IPS-18c (cell line): ENCODE results near the gene UST.

Source experiments
- H3K4me3 ChIP-seq: 2 replicates; pipeline ENCODE4 v1.7.0; 2013; ENCODE audit warnings: low read depth, mild to moderate bottlenecking, low read length, moderate library complexity; ENCODE audit not compliant: insufficient read depth
- H3K9me3 ChIP-seq: one replicate; pipeline ENCODE4 v1.6.1; 2013; ENCODE audit warnings: mild to moderate bottlenecking, low read length, moderate library complexity; ENCODE audit not compliant: control insufficient read depth, insufficient read depth

Gene UST

DNA sequence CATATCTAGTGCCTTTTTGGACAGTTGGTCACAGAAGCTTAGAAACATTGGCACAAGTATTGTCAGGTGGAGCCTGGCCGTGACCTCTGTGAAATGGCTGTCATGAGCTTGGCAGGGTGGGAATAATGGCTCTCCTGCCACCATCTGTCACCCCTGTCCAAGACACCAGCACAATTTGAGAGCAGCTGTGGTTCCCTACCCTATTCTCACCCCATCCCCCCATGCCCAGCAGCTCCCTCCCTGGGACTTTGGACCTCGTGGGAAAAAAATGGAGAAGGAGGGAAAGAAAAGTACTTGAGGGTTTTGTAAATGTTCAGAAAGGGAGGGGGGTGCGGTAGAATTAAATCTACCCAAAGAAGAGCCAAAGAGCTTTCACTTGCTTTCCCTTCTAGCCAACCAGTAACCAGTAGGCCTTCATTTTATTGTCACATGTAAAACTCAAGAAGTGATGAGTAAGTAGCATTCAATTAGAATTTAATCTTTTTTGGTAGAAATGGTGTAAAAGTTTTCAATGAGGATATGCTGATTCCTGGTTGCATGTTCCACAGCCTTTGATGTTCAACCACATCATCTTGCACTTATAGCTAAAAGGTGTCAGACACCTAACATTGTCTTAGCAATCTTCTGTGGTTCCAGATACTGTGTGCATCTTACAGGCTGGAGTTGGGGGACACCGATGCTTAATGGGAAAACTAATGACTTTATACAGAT, 307.2 kb downstream of the UST start:
- no peak overlapping the region for H3K4me3 ChIP-seq
- H3K9me3 ChIP-seq, result no peaks in the 10 kb centered on the region

DNA sequence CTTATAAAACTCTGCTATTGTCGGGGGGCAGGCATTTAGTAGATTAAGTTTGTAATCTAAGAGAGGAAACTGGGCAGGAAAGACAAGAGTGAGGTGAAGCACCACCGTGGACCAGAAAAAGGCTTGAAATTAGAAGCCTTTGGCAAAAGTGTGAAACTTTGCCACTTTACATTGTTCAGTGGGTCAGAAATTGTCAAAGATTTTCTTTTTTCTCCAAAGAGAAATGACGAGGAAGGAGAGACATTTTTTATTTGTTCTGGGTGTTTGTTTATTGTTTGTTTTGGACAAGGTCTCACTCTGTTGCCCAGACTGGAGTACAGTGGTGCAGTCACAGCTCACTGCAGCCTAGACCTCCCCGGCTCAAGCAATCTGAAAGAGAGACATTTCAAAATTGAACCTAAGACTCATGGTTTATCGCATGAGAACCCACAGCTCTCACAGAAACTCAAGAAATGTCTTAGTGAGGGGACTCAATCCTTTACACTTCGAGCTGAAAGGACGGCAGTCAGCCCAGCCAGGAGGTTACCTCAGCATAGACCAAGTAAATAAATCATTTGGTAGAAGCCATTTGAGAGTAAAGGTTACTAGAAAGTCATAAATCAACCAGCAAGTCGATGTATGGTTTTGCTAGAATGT, 307.8 kb downstream of the UST start:
- Histone ChIP-seq H3K9me3 (no peaks in the 10 kb centered on the region), H3K4me3 (no peak overlapping the region)

DNA sequence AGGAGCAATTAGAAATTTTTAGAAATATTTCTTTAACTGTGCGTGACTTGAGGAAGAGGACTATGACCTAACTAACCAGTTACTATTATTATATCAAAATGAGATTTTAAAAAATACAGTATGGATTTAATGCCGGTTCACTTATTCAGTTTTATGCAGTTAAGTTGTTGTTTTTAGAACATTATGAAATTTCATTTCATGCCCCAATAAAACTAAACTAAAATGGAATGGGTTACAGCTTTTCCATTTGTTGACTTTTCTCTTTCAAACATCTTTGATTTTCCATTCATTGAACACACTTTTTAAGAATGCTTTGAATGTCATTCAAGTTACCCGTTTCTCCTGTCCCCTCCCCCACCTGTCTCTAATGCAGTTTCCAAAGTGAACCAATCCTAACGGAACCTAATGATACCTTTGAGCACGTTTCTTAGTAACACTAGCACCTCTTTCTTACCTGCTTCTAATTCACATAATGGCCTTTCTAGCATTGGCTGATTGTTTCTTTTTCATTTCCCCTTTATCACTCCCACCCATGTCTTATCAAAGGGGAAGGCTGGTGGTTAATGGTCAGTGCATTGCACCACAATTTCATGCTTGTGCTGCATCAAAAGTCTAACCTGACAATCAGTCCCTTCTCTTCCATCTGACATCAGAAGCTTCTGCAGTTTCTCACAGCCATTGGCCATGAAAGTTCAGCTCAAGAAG, 308.5 kb downstream of the UST start:
- H3K4me3 ChIP-seq, result no peak overlapping the region
- no peaks in the 10 kb centered on the region for H3K9me3 ChIP-seq

DNA sequence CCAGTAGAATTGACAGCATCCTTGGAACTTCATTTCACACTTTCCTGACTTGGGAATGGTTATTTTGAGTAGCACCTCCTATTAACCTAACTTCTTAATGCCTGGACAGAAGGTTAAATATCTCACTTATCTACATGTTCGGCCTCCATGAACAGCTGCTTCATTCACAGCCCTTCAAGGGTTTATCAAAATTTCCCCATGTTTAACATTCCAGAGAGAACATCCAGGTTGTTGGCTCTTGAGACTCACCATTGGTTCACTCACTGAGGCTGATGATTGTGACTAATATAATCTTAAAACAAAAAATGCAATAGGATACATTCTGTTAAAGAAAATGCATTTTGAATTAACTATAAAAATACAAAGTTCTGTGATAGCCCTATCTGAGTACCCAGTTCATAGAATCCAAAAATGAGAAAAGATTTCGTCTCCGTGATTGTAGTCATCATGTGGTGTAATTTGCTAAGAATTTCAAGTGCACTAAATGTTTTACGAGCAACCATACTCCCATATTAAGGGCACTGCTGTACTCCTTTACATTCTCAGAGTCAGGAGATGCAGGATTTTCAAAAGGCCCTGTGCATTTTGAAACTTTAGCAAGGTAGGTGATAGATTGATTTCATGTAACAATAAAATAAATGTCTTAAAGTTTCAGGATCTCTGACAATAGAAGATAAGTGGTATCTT, 310.1 kb downstream of the UST start:
- Histone ChIP-seq H3K9me3 (no peaks in the 10 kb centered on the region), H3K4me3 (no peak overlapping the region)

DNA sequence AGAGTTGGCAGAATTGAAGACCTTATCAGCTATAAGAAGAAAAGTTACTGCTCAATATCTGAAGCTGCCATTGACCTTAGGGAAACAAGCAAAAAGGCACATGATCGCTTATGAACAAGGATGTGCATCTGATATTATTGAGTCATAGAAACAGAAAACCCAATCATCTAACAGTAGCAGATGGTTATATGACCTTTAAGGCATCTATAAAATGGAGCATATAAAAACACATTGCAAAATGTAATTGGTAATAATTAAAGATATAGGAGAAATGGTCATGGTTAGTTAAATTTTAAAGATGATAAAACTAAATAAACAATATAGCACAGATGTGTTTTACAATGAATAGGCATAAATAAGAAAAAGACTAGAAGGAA, 310.6 kb downstream of the UST start:
- no peaks in the 10 kb centered on the region for H3K9me3 ChIP-seq
- no peak overlapping the region for H3K4me3 ChIP-seq

DNA sequence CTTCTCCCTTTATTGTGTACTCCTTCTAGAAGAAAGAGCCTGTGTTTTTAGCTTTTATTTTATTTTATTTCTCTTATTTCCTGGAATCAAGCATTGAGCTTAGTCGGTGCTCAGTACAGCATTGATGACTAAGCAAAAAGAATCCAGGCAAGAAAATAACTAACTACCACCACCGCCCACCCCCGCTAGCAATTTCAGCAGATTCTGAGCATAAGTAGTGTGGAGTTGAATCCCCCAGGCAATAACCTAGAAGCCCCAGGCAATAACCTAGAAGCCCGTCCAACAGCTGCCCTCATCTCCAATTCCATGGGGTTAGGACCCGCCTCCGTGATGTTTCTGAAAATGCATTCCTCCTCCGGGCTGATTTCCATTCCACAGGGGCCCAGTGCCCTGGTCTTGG, 312.7 kb downstream of the UST start:
- no peak overlapping the region for H3K4me3 ChIP-seq
- H3K9me3 ChIP-seq, result no peaks in the 10 kb centered on the region

DNA sequence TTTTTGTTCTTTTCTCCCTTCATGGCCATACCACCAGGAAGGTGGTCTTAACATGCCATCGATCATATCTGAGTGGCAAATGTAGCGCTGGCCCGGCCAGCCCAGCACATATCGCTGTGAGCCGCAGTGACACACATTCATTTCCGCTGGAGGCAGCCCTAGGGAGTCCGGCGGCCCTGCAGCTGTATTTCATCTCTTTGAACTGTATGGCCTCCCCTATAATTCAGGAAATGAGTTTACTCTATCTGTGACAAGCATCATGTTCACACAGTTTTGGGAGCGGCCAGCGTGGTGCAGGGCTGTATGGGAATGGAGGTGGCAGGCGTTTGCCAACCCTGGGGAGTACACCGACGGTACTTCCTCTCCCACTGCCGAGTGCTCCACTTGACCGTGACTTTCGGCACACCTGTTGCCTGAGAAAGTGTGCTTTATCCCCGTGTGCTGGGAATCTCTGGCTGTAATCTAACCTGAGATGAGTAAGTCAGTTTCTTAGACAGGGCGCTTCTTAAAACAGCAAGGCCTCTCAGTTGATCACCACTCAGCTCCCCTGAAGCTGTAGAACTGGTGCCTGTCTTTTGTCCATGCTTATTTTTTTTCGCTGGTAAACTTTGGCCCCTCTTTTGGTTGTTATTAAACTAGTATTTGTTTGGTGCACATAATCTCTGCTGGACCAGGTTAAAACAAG, 313.6 kb downstream of the UST start:
- H3K9me3 ChIP-seq, result no peaks in the 10 kb centered on the region
- no peak overlapping the region for H3K4me3 ChIP-seq

DNA sequence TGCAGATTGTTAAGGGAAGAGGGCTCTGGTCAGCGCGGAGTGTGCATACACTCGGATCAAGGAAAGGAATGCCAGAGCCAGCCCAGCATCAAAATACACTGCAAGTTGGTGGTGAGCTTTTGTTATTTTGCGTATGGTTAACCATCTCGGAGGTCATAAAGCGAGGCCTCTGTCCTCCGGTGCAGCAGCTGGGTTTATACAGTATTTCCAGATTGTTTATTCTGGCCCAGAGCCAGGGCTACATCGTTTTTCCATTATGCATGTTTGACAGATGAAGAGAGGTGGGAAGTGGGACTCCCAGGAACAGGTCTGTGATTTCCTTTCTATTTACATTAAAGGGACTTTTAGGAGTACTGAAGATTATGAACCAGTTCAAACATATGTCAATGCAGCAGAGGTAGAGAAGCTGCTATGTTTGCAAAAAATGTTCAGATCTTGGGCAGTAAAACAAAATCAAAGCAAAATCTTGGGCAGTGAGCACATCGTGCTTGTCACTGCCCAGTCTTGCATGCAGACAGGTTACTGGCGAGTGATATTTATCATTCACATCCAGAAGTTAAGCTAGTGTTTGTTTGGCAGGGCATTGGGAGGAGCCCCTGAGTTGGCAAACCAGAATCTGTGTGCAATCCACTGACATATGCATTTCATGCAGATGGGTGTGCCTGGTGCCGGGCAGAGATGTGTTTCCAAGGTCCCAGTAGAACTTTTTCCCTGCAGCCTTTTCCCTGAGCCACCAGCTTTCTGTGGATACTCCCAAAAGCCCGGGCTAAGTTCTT, 314.3 kb downstream of the UST start:
- no peaks in the 10 kb centered on the region for H3K9me3 ChIP-seq
- H3K4me3 ChIP-seq, result no peak overlapping the region

DNA sequence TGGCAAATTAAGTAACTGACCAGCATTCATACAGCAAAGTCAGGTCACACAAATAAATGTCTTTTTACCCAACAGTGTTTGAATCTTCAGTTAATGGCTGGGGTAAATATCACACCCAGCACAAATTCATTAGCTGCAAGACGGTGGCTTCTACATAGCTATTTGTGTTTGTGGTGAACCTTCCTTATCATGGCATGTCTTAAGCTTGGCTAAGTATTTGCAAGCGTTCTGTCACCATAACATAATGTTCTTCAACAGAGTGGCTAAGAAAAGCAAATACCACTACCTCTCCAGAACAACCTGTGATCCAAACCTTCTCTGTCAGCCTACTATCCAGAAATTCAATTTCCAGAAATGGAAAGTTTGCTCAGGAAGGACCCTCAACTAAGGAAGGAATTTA, 315.1 kb downstream of the UST start:
- no peak overlapping the region for H3K4me3 ChIP-seq

DNA sequence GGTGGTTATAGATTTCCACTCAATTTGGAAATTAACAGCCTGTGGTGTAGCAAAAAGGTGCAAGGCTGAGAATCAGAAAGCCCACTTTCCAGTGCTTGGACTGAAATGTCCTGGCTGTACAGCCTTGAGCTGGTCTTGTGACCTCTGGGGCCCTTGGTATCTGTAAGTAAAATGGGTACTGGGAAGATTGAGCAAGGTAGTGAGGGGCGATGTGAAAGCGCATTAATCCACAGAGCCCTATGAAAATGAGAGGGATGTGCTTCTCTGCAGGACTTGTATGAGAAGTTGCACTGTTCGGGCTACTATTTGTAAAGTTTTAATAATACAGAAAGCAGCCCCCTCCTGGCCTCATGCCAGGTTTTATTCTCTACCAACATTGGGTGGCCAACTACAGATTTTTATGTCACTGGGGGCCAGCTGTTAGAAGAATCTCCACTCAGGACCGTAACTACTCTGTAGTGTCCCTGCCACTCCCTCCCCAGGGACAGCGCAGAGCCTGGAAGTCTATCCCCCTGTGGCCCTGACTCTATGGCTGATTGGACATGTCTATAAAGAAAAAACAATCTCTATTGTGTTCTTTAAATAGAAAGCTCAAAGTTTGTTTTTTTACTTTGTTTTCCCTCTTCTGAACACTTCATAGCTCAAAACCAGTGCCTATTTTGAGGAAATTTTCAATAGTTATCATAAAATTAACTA, 316.0 kb downstream of the UST start:
- Histone ChIP-seq H3K4me3 (no peak overlapping the region), H3K9me3 (no peaks in the 10 kb centered on the region)

More for the DNA sequence above, 315.1 kb downstream of the UST start:
- H3K9me3 ChIP-seq, result no peaks in the 10 kb centered on the region

DNA sequence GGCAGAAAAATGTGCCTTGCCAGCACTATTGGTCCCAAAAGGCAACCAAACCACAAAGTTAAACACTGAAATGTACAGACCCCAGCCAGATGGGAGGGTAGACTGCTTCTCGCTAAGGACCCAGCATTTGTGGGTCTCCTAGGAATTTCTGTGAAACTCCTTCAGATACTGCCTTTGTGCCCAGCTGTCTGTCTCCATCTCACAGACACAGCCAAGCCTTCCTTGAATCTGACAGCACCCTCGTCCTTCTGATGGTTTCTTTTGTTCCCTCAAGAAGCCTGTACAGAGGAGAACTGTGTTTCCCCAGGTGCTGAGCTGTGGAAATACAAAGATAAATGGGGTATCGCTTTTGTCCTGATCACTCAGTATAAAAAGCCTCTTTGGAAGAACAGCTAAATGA, 316.6 kb downstream of the UST start:
- Histone ChIP-seq H3K9me3 (no peaks in the 10 kb centered on the region), H3K4me3 (no peak overlapping the region)

DNA sequence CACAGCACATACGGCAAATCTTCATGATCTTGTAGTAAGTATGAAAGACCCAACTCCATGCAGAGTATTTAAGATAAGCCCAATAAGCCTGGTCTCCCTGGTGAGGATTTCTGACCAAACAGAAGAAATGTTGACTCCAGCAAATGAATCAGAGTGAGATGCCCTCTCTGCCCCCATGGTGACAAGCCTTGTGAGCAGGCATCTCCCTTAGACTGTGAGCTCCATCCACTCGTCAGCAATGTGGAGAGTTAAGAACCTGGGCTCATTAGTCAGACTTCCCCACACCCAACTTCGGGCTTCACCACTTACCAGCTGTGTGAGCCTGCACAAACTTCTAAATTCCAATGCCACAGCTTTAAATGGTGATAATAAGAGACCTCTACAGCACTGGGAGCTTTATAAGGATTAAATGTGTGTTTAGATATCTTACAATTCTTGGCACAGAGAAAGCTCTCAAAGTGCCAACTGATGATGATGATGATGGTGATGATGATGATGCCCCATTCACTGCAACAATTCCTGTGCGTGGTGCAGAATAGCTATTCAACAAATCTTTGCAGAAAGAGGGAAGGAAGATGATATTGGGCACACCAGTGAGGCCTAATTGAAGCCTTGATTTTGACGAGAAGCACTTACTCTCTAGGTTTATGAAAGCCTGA, 317.3 kb downstream of the UST start:
- no peak overlapping the region for H3K4me3 ChIP-seq
- no peaks in the 10 kb centered on the region for H3K9me3 ChIP-seq

DNA sequence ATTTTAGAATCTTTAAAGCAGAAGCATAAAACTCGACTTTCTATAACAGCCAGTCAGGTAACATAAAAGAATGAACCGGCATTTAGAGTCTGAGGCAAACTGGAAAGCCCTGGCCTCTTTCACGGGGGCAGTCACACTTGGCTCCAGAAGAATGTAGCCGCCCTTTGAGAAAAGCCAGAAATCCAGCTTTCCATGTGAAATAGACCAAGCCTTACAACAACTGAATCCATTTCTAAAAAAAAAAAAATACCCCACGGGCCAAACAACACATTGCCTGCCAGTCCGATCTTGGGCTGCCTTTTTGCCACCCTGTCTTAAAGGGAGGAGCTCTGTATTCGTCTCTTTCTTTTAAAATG, 317.8 kb downstream of the UST start:
- H3K9me3 ChIP-seq, result no peaks in the 10 kb centered on the region
- H3K4me3 ChIP-seq, result no peak overlapping the region

DNA sequence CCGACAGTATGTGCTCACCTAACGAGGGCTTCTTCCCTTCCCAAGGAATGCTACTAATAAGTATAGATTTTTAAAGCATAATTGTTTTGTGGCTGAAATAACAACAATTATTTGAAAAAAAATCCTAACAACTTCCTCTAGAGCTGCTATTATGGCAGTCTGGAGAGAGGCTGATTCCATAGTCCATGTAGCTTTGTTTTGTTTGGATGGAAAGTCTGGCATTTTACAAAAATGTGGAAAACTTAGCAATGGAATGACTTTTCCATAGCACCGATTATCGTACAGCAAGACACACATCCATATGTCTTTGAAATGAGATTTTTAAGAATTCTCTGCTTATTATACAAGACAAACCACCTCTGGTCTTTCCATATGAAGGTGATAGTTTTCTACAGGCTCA, 318.3 kb downstream of the UST start:
- H3K4me3 ChIP-seq, result no peak overlapping the region
- H3K9me3 ChIP-seq, result no peaks in the 10 kb centered on the region

DNA sequence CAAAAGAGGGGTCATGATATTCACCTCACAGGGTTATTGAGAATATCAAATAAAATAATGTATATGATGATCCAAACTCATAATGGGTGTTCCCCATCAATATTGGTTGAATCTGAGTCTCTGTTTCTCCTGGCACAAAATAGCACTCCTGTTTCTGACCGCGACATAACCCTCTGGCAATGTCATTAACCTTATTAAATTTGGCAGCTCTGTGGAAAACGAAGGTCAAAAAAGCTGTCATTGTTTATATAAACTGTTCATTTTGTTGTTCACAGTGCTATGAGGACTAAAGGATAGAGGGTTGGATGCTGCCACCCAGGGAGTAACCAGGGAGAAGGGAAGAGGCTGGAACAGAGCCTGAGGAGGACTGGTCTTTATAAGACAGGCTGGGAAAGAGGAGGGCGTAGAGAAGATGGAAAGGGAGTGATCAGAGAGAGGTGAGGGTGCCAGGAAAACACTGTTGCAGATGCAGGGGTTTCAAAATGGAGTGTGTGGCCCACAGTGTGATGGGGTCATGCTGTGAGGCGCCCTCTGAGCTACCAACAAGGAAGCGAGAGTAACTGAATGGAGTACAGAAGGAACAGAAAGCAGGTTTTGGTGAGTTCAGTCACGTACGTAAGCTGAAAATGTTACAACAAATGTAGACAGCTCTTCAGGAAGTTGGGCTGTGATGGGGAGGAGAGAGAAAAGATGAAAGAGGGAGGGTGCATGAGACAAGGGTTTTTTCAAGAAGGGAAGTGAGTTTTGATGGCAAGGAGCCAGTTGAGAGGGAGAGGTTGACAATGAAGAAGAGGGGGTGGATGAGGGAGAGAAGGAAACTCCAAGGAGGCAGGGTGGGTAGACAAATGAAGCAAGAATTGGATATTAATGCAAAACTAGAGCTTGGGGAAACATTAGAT, 319.1 kb downstream of the UST start:
- no peaks in the 10 kb centered on the region for H3K9me3 ChIP-seq
- H3K4me3 ChIP-seq, result no peak overlapping the region
